HCT116 (cell line): ENCODE measurements around the gene LGMN. TPM values are rescaled to one million over a fixed set of nuclear protein-coding genes. Genes with fewer than 3 reads are reported as not detected.

Source experiments
- ATAC-seq: fragments of 200-7000 bp; cut with Tn5 transposase; 2 replicates; pipeline ENCODE4 v1.9.1; 2020; ENCODE audit warnings: mild to moderate bottlenecking, moderate library complexity
- BruUV-seq: library from RNA; stranded (reverse); fragments of 400-500 nt; replicated peaks from 2 replicates; lab custom pipeline; 2021; lab: Mats Ljungman, UMichigan
- CTCF ChIA-PET: fragments of 300-600 bp; sonication (Branson Sonifier 250); formaldehyde crosslinking; loops from one replicate; lab custom pipeline; 2021; ENCODE audit warnings: antibody characterized with exemption; lab: Charles Lee
- POLR2A ChIA-PET: fragments of 300-600, 350-600 bp; sonication (Branson Sonifier 250); formaldehyde crosslinking; loops from one replicate; lab custom pipeline; 2021; ENCODE audit warnings: antibody characterized with exemption; lab: Charles Lee
- RAD21 ChIA-PET, 2 experiments: fragments of 300-600 bp; sonication (Branson Sonifier 250); formaldehyde crosslinking; loops; one replicate each; lab custom pipeline; 2023; ENCODE audit warnings: low total read pairs in 2 of 2; ENCODE audit not compliant: uncharacterized antibody in 2 of 2, unreplicated experiment in 2 of 2, low non-redundant PET in 1 of 2; lab: Charles Lee
- DNase-seq: peaks from one replicate; pipeline ENCODE4 v3.0.0-alpha.2; 2010; ENCODE audit warnings: low read depth, low spot score
- H2AFZ ChIP-seq: fragments of 200-600 bp; shearing (Covaris generic), sonication (generic); 2 replicates; pipeline ENCODE4 v1.6.1; 2017; ENCODE audit warnings: low read depth, mixed run types, mixed read lengths, antibody characterized with exemption, low read length; ENCODE audit not compliant: poor library complexity, severe bottlenecking
- H3K27ac ChIP-seq: 2 replicates; pipeline ENCODE4 v1.5.1; 2012; ENCODE audit warnings: low read depth, low read length
- H3K27me3 ChIP-seq: fragments of 200-600 bp; sonication (generic); 2 replicates; pipeline ENCODE4 v1.6.1; 2016; ENCODE audit warnings: mixed run types, low read length, mixed read lengths; ENCODE audit not compliant: insufficient read depth
- H3K36me3 ChIP-seq, 2 experiments: fragments of 200-500 bp in 1 of 2; fragments of 200-600 bp in 1 of 2; sonication (Bioruptor generic) in 1 of 2; sonication (generic) in 1 of 2; 2 replicates each; pipeline versions ENCODE4 v1.5.1 to v1.6.1; 2014 to 2016; ENCODE audit warnings: low read length in 2 of 2, inconsistent platforms in 1 of 2, mixed read lengths in 1 of 2, mixed run types in 1 of 2; ENCODE audit not compliant: insufficient read depth in 2 of 2, control insufficient read depth in 1 of 2
- H3K4me1 ChIP-seq, 2 experiments: fragments of 200-600 bp in 1 of 2; sonication (generic) in 1 of 2; 2 replicates each; pipeline versions ENCODE4 v1.5.1 to v1.6.1; 2012 to 2017; ENCODE audit warnings: low read length in 2 of 2, inconsistent platforms in 1 of 2, mild to moderate bottlenecking in 1 of 2, mixed read lengths in 1 of 2, mixed run types in 1 of 2, moderate library complexity in 1 of 2; ENCODE audit not compliant: insufficient read depth in 2 of 2, control insufficient read depth in 1 of 2
- H3K4me2 ChIP-seq: fragments of 200-600 bp; sonication (generic); 2 replicates; pipeline ENCODE4 v1.6.1; 2017; ENCODE audit warnings: mixed run types, low read length, mixed read lengths
- H3K4me3 ChIP-seq, 2 experiments: fragments of 200-600 bp in 1 of 2; sonication (generic) in 1 of 2; replicated peaks in 1 of 2; 2 replicates each; pipeline ENCODE4 v1.5.1; 2011 to 2016; ENCODE audit warnings: low read length in 2 of 2, control low read depth in 1 of 2, low read depth in 1 of 2, mild to moderate bottlenecking in 1 of 2, mixed read lengths in 1 of 2, mixed run types in 1 of 2
- H3K79me2 ChIP-seq: fragments of 200-600 bp; sonication (generic); 2 replicates; pipeline ENCODE4 v1.6.1; 2017; ENCODE audit warnings: mild to moderate bottlenecking, mixed run types, low read length, moderate library complexity, mixed read lengths; ENCODE audit not compliant: insufficient read depth
- H3K9ac ChIP-seq: fragments of 200-600 bp; sonication (generic); 2 replicates; pipeline ENCODE4 v1.6.1; 2016; ENCODE audit warnings: low read length, mixed read lengths
- H3K9me2 ChIP-seq: fragments of 200-600 bp; sonication (generic), shearing (Covaris generic); 2 replicates; pipeline ENCODE4 v1.6.1; 2017; ENCODE audit warnings: mixed run types, mild to moderate bottlenecking, moderate library complexity; ENCODE audit not compliant: insufficient read depth
- H3K9me3 ChIP-seq, 2 experiments: fragments of 200-500 bp in 1 of 2; fragments of 200-600 bp in 1 of 2; sonication (Bioruptor generic) in 1 of 2; sonication (generic) in 1 of 2; 2 replicates each; pipeline ENCODE4 v1.6.1; 2014 to 2017; ENCODE audit warnings: low read length in 2 of 2, mixed read lengths in 2 of 2, inconsistent platforms in 1 of 2, low read depth in 1 of 2, mild to moderate bottlenecking in 1 of 2, mixed run types in 1 of 2, moderate library complexity in 1 of 2; ENCODE audit not compliant: control insufficient read depth in 1 of 2, insufficient read depth in 1 of 2
- H4K20me1 ChIP-seq: fragments of 200-600 bp; sonication (generic), shearing (Covaris generic); 2 replicates; pipeline ENCODE4 v1.6.1; 2017; ENCODE audit warnings: mixed run types, mild to moderate bottlenecking, moderate library complexity; ENCODE audit not compliant: insufficient read depth
- EGR1 ChIP-seq: IDR thresholded peaks from 2 replicates; pipeline ENCODE4 v1.6.1; 2012; ENCODE audit warnings: low read depth
- ELF1 ChIP-seq: IDR thresholded peaks from 2 replicates; pipeline ENCODE4 v1.6.1; 2012; ENCODE audit warnings: low read depth, borderline replicate concordance
- EZH2 ChIP-seq: fragments of 200-600 bp; sonication (generic); IDR thresholded peaks from 2 replicates; pipeline ENCODE4 v1.6.1; 2017; ENCODE audit warnings: antibody characterized with exemption, mixed run types
- EZH2phosphoT487 ChIP-seq: fragments of 200-600 bp; IDR thresholded peaks from 2 replicates; pipeline ENCODE4 v1.6.1; 2018; ENCODE audit warnings: antibody characterized with exemption, borderline replicate concordance
- FOSL1 ChIP-seq: IDR thresholded peaks from 2 replicates; pipeline ENCODE4 v1.6.1; 2012; ENCODE audit warnings: low read depth
- JUND ChIP-seq: IDR thresholded peaks from 2 replicates; pipeline ENCODE4 v1.6.1; 2012
- POLR2A ChIP-seq: IDR thresholded peaks from 2 replicates; pipeline ENCODE4 v1.7.0; 2011; ENCODE audit warnings: borderline replicate concordance; ENCODE audit not compliant: insufficient read depth, insufficient read length; ENCODE audit errors: extremely low read depth
- POLR2AphosphoS5 ChIP-seq: IDR thresholded peaks from 2 replicates; pipeline ENCODE4 v1.6.1; 2011; ENCODE audit warnings: mild to moderate bottlenecking, low read depth, low read length, moderate library complexity
- REST ChIP-seq: IDR thresholded peaks from 2 replicates; pipeline ENCODE4 v1.6.1; 2012; ENCODE audit warnings: low read depth
- SIN3A ChIP-seq: IDR thresholded peaks from 2 replicates; pipeline ENCODE4 v1.6.1; 2012; ENCODE audit warnings: low read depth
- SP1 ChIP-seq: IDR thresholded peaks from 2 replicates; pipeline ENCODE4 v1.6.1; 2012; ENCODE audit warnings: low read depth
- TCF7L2 ChIP-seq: IDR thresholded peaks from 2 replicates; pipeline ENCODE4 v1.7.0; 2011; ENCODE audit warnings: borderline replicate concordance, inconsistent platforms; ENCODE audit not compliant: insufficient read depth, insufficient read length; ENCODE audit errors: extremely low read depth
- YY1 ChIP-seq: IDR thresholded peaks from 2 replicates; pipeline ENCODE4 v1.6.1; 2011; ENCODE audit warnings: low read length, low read depth, moderate library complexity, mild to moderate bottlenecking; ENCODE audit not compliant: insufficient replicate concordance; ENCODE audit errors: extremely low read depth
- ZNF274 ChIP-seq: fragments of 200-500 bp; sonication (Bioruptor generic); IDR thresholded peaks from 2 replicates; pipeline ENCODE4 v1.6.1; 2014; ENCODE audit warnings: mild to moderate bottlenecking, low read depth, low read length, inconsistent platforms
- intact Hi-C: fragments of 100-400 bp; cut with micrococcal nuclease; formaldehyde crosslinking; loops from 2 replicates; pipeline ENCODE4 v1.10.0; 2022
- total RNA-seq: library from RNA; stranded (reverse); gene quantifications from one replicate; pipeline ENCODE4 v1.2.1, GENCODE V29; 2021; ENCODE audit not compliant: unreplicated experiment
- TF ChIP-seq, protein P1 (sequence below): IDR thresholded peaks from 2 replicates; pipeline ENCODE4 v1.6.1; 2012
- TF ChIP-seq, protein P2 (sequence below): IDR thresholded peaks from 2 replicates; pipeline ENCODE4 v1.6.1; 2011; ENCODE audit warnings: mild to moderate bottlenecking, low read length, moderate library complexity; ENCODE audit not compliant: insufficient replicate concordance; ENCODE audit errors: extremely low read depth

LGMN gene
- total RNA-seq, 1 experiment from 2014 or later, result 44.9 TPM

DNA sequence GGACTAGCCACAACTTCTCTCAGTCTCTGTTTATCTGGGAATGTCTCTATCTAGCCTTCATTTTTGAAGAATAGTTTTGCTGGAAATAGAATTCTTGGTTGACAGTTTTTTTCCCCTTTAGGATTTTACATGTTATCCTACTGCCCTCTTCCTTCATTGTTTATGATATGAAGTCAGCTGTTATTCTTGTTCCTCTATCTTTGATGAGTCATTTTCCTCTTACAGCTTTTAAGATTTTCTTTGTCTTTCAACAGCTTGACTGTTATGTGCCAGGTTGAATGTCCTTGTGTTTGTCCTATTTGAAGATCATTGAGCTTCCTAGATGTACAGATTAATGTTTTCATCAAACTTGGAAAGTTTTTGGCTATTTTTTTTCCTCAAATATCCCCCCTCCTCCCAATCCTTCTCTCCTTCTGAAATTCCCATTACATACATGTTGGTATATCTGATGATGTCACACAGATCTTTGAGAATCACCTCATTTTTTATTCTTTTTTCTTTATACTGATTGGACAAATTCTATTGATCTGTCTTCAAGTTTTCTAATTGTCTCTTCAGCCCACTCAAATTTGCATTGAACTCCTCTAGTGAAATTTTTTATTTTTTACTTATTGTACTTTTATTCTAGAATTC, 41.1 kb upstream of the LGMN start (continued):
- TF ChIP-seq REST, result no peak
- no peak for TF ChIP-seq EZH2

- H3K79me2 ChIP-seq, result no peaks in the 10 kb centered on the region
- TF ChIP-seq TCF7L2 (no peak), ZNF274 (no peak), EZH2 (no peak), EZH2phosphoT487 (no peak), POLR2AphosphoS5 (no peak), SIN3A (no peak), ELF1 (no peak), EGR1 (no peak), POLR2A (no peak), SP1 (no peak), FOSL1 (no peak), JUND (no peak), YY1 (no peak)
- TF ChIP-seq, protein P1, sequence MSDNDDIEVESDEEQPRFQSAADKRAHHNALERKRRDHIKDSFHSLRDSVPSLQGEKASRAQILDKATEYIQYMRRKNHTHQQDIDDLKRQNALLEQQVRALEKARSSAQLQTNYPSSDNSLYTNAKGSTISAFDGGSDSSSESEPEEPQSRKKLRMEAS, result no peak
- TF ChIP-seq, protein P2, sequence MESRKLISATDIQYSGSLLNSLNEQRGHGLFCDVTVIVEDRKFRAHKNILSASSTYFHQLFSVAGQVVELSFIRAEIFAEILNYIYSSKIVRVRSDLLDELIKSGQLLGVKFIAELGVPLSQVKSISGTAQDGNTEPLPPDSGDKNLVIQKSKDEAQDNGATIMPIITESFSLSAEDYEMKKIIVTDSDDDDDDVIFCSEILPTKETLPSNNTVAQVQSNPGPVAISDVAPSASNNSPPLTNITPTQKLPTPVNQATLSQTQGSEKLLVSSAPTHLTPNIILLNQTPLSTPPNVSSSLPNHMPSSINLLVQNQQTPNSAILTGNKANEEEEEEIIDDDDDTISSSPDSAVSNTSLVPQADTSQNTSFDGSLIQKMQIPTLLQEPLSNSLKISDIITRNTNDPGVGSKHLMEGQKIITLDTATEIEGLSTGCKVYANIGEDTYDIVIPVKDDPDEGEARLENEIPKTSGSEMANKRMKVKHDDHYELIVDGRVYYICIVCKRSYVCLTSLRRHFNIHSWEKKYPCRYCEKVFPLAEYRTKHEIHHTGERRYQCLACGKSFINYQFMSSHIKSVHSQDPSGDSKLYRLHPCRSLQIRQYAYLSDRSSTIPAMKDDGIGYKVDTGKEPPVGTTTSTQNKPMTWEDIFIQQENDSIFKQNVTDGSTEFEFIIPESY, result no peak
- TF ChIP-seq, all 23 proteins: peak for 0
- ChIA-PET CTCF (no interaction called here), RAD21 (no interaction called here), POLR2A (no interaction called here)
- Histone ChIP-seq H3K27me3 (no peaks in the 10 kb centered on the region), H3K9me2 (no peaks in the 10 kb centered on the region), H3K9me3 (peaks cover 10 to 30% of the 10 kb centered on the region in 2 experiments; a peak in 3 of 4 replicates), H3K9ac (no peak overlapping the region), H4K20me1 (no peaks in the 10 kb centered on the region), H2AFZ (no peak overlapping the region), H3K4me3 (no peak overlapping the region), H3K4me2 (no peak overlapping the region), H3K4me1 (peaks cover 6 to 23% of the 10 kb centered on the region in 2 experiments), H3K27ac (no peak overlapping the region), H3K36me3 (0 out of 4 replicates have a peak, but pooled peaks cover 0 to 4% of the 10 kb centered on the region in 2 experiments)
- no peak for DNase-seq
- no peak for ATAC-seq
- intact Hi-C loops, result loop anchor here (10.0 kb wide), 1 partner anchor 103 kb away; no protein-coding TSS in a partner anchor
- no TSS peak for BruUV-seq
These were observed 39.1 kb upstream of the LGMN start for GRCh38 chr14:92787554-92787953.
